CD4-positive, alpha-beta T cell treated with Interleukin-2 at 100 ng/mL for 4 hours (primary cell): Measurements from ENCODE around the gene RASA2.
"Not testable (repeated sequence)": the region's sequence is repeated elsewhere in the genome, so short reads cannot be mapped to it uniquely, and the experiment has no call there.

ENCODE experiments used
- DNase-seq: peaks from one replicate; pipeline ENCODE4 v3.0.0-alpha.2; 2020; ENCODE audit warnings: low spot score

The RASA2 gene

GRCh38 chr3:141578202-141578973 lies 91.6 kb downstream of the RASA2 start:
- DNase-seq, result no peak

GRCh38 chr3:141594357-141594756 lies 107.5 kb downstream of the RASA2 start:
- DNase-seq, result no peak

GRCh38 chr3:141597931-141598330 lies 111.1 kb downstream of the RASA2 start:
- no peak for DNase-seq

- DNase-seq, result no peak
Observed at GRCh38 chr3:141600331-141600730, 113.5 kb downstream of the RASA2 start.

- DNase-seq, result no peak
Observed at GRCh38 chr3:141602706-141603105, 115.9 kb downstream of the RASA2 start.

GRCh38 chr3:141603473-141604035 lies 116.7 kb downstream of the RASA2 start:
- DNase-seq, result no peak

GRCh38 chr3:141605883-141606282 lies 119.1 kb downstream of the RASA2 start:
- DNase-seq, result no peak

GRCh38 chr3:141608438-141608837 lies 121.6 kb downstream of the RASA2 start:
- no peak for DNase-seq

- no peak for DNase-seq
Observed at GRCh38 chr3:141610939-141611338, 124.1 kb downstream of the RASA2 start.

GRCh38 chr3:141618103-141618910 lies 131.5 kb downstream of the RASA2 start:
- no peak for DNase-seq

- DNase-seq, result no peak
Observed at GRCh38 chr3:141618938-141619337, 132.1 kb downstream of the RASA2 start.

GRCh38 chr3:141619450-141619849 lies 132.6 kb downstream of the RASA2 start:
- DNase-seq, result no peak

GRCh38 chr3:141623691-141624090 lies 136.9 kb downstream of the RASA2 start:
- no peak for DNase-seq

- no peak for DNase-seq
Observed at GRCh38 chr3:141625506-141625905, 138.7 kb downstream of the RASA2 start.

GRCh38 chr3:141628334-141628733 lies 141.5 kb downstream of the RASA2 start:
- not testable (repeated sequence) for DNase-seq

- DNase-seq, result not testable (repeated sequence)
Observed at GRCh38 chr3:141628868-141629441, 142.1 kb downstream of the RASA2 start.

GRCh38 chr3:141629976-141630375 lies 143.1 kb downstream of the RASA2 start:
- no peak for DNase-seq

- no peak for DNase-seq
Observed at GRCh38 chr3:141632779-141633374, 146.1 kb downstream of the RASA2 start.

- DNase-seq, result no peak
Observed at GRCh38 chr3:141642215-141642614, 155.4 kb downstream of the RASA2 start.

- DNase-seq, result no peak
Observed at GRCh38 chr3:141643391-141643790, 156.6 kb downstream of the RASA2 start.

GRCh38 chr3:141643796-141644195 lies 157.0 kb downstream of the RASA2 start:
- DNase-seq, result no peak

GRCh38 chr3:141644931-141645330 lies 158.1 kb downstream of the RASA2 start:
- DNase-seq, result peak; percentile 70
